Prostate gland (tissue), 2 donors: ENCODE results near the gene SELE.

Experiments used
- CTCF ChIP-seq, 4 experiments: fragments of 200-600 bp in 2 of 4; fragments of 450-650 bp in 2 of 4; sonication (generic) in 2 of 4; IDR thresholded peaks; 1 replicate in 3 of 4; 2 replicates in 1 of 4; pipeline ENCODE4 v1.5.1; 2016 to 2019; ENCODE audit warnings: antibody characterized with exemption in 4 of 4, mild to moderate bottlenecking in 2 of 4, moderate library complexity in 2 of 4
- POLR2A ChIP-seq: fragments of 450-650 bp; IDR thresholded peaks from one replicate; pipeline ENCODE4 v1.6.1; 2016; ENCODE audit warnings: antibody characterized with exemption, mild to moderate bottlenecking
- POLR2AphosphoS5 ChIP-seq: sonication (generic); formaldehyde crosslinking; IDR thresholded peaks from one replicate; pipeline ENCODE4 v1.6.1; 2017; ENCODE audit warnings: antibody characterized with exemption

GRCh38 chr1:169680377-169681019, 53.4 kb downstream of the SELE start:
- TF ChIP-seq CTCF (IDR thresholded peaks at IDR 0.05) (no peak), POLR2A (no peak), POLR2AphosphoS5 (no peak)
